Panc1 (cell line): ENCODE results near the gene CIROP. TPM values are rescaled to one million over a fixed set of nuclear protein-coding genes. Genes with fewer than 3 reads are reported as not detected.

Source experiments
- ATAC-seq: fragments of 200-7000 bp; cut with Tn5 transposase; 2 replicates; pipeline ENCODE4 v1.9.1; 2020; ENCODE audit warnings: mild to moderate bottlenecking, moderate library complexity
- BruUV-seq: library from RNA; stranded (reverse); fragments of 400-500 nt; replicated peaks from 2 replicates; lab custom pipeline; 2021; lab: Mats Ljungman, UMichigan
- CTCF ChIA-PET: fragments of 300-600 bp; sonication (Branson Sonifier 250); formaldehyde crosslinking; loops from one replicate; lab custom pipeline; 2022; ENCODE audit warnings: antibody characterized with exemption; lab: Charles Lee
- POLR2A ChIA-PET: fragments of 300-600 bp; sonication (Branson Sonifier 250); formaldehyde crosslinking; loops from one replicate; lab custom pipeline; 2022; ENCODE audit warnings: antibody characterized with exemption; lab: Charles Lee
- DNase-seq: peaks from one replicate; pipeline ENCODE4 v3.0.0-alpha.2; 2010; ENCODE audit warnings: low read depth, low spot score
- H3K27ac ChIP-seq: 2 replicates; pipeline ENCODE4 v1.5.1; 2011; ENCODE audit warnings: mild to moderate bottlenecking, low read length, inconsistent platforms
- H3K27me3 ChIP-seq: fragments of 200-500 bp; sonication (Bioruptor generic); 2 replicates; pipeline ENCODE4 v1.6.0; 2014; ENCODE audit warnings: low read length, inconsistent platforms; ENCODE audit not compliant: control insufficient read depth, insufficient read depth
- H3K36me3 ChIP-seq: fragments of 200-500 bp; sonication (Bioruptor generic); 2 replicates; pipeline ENCODE4 v1.5.1; 2014; ENCODE audit warnings: inconsistent platforms, mild to moderate bottlenecking, low read length, moderate library complexity; ENCODE audit not compliant: control insufficient read depth, insufficient read depth
- H3K4me1 ChIP-seq: 2 replicates; pipeline ENCODE4 v1.5.1; 2011; ENCODE audit warnings: inconsistent platforms, mild to moderate bottlenecking, low read length, moderate library complexity; ENCODE audit not compliant: control insufficient read depth, insufficient read depth
- H3K4me3 ChIP-seq, 2 experiments: 2 replicates each; pipeline ENCODE4 v1.5.1; 2011 to 2012; ENCODE audit warnings: low read depth in 2 of 2, low read length in 2 of 2, mild to moderate bottlenecking in 2 of 2, inconsistent platforms in 1 of 2, moderate library complexity in 1 of 2
- H3K9me3 ChIP-seq: fragments of 200-500 bp; sonication (Bioruptor generic); 2 replicates; pipeline ENCODE4 v1.5.1; 2014; ENCODE audit warnings: low read depth, mild to moderate bottlenecking, inconsistent platforms, low read length, moderate library complexity; ENCODE audit not compliant: control insufficient read depth, insufficient read depth
- POLR2AphosphoS5 ChIP-seq: IDR thresholded peaks from 2 replicates; pipeline ENCODE4 v1.6.1; 2012; ENCODE audit warnings: mild to moderate bottlenecking, low read depth, low read length, moderate library complexity
- SIN3A ChIP-seq: IDR thresholded peaks from 2 replicates; pipeline ENCODE4 v1.6.1; 2012; ENCODE audit warnings: low read depth, mild to moderate bottlenecking, low read length, moderate library complexity, borderline replicate concordance; ENCODE audit not compliant: insufficient read depth
- TCF7L2 ChIP-seq: IDR thresholded peaks from 2 replicates; pipeline ENCODE4 v1.6.1; 2011; ENCODE audit warnings: mild to moderate bottlenecking, low read depth, low read length, inconsistent platforms
- in situ Hi-C: cut with HindIII; loops from 2 replicates; pipeline ENCODE4 v1.10.0; 2016; ENCODE audit warnings: low sequenced_read_pairs, low pct_unique_long_range_greater_than_20kb
- intact Hi-C: fragments of 100-400 bp; cut with micrococcal nuclease; formaldehyde crosslinking; loops from one replicate; pipeline ENCODE4 v1.10.0; 2022; ENCODE audit not compliant: unreplicated experiment
- total RNA-seq: library from RNA; stranded (reverse); gene quantifications from one replicate; pipeline ENCODE4 v1.2.1, GENCODE V29; 2021; ENCODE audit not compliant: unreplicated experiment
- TF ChIP-seq, protein P1 (sequence below): fragments of 450-650 bp; IDR thresholded peaks from 2 replicates; pipeline ENCODE4 v1.5.1; 2017; ENCODE audit warnings: mild to moderate bottlenecking
- TF ChIP-seq, protein P2 (sequence below), 2 experiments: IDR thresholded peaks; 2 replicates each; pipeline ENCODE4 v1.6.1; 2011 to 2012; ENCODE audit warnings: low read depth in 2 of 2, control low read depth in 1 of 2, low read length in 1 of 2, mild to moderate bottlenecking in 1 of 2, moderate library complexity in 1 of 2; ENCODE audit not compliant: insufficient read depth in 1 of 2

Gene CIROP
- total RNA-seq, 1 experiment from 2014 or later = not detected

DNA sequence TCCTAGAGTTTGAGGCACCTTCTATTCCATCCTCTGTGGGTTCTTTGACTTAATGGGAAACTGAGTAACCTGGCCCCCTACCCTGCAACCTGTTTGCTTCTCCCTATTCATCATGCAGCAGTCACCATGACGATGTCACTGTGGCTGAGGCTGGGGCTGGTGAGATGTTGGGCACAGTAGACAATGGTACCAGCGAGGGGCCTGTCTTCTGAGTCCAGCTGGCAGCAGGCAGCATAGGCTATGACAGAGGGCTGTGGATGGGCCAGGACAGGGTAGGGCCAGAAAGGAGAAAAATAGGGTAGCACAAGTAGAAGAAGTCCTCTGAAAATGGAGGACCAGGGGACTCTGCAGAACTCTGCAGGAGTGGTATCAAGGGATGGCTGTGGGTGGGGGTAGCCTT is 2.0 kb downstream of the CIROP start:
- Histone ChIP-seq H3K36me3 (no peaks in the 10 kb centered on the region), H3K27me3 (no peaks in the 10 kb centered on the region), H3K4me1 (no peaks in the 10 kb centered on the region), H3K4me3 (no peak overlapping the region), H3K9me3 (no peaks in the 10 kb centered on the region), H3K27ac (no peak overlapping the region)
- in situ Hi-C loops = no loop called here
- ChIA-PET CTCF (interaction anchor here (0.6 kb wide), 1 partner anchor 34 kb away, joined by 3 read pairs; no protein-coding TSS in a partner anchor), POLR2A (no interaction called here)
- ATAC-seq (no peak), DNase-seq (no peak)
- no peak for TF ChIP-seq TCF7L2
- intact Hi-C loops = no loop called here
- BruUV-seq = no TSS peak

DNA sequence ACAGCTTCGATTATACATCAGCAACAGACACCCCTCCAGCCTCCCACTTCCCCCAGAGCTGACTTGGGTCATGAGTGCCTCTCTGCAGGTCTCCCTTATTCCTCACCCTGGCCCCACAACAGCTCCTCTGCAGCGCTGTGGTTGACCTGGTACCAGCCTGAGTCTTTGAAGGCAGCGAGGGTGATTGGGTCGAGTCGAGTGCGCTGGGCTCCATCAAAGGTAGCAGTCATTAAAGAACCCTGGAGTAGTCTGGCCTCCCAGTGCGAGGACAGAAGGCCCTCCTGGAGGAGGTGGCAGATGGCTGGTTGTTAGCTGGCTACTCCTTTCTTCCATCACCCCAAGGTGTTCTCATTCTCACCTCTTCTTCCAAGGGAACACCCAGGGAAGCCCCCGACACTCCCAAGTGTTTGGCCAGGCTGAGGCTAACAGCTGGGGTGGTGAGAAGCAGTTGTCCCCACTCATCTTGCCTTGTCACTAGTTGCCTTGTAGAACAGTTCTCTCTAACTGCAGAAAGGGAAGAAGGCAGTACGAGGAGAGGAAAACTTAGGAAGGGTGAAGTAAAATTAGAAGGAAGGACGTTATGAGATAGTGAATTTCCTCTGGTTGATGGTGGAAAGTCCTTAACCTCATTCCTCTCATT is 2.7 kb downstream of the CIROP start:
- Histone ChIP-seq H3K4me1 (peaks cover 4% of the 10 kb centered on the region; the same call in 1 of the 2 replicates), H3K27me3 (no peaks in the 10 kb centered on the region), H3K27ac (no peak overlapping the region), H3K36me3 (no peaks in the 10 kb centered on the region), H3K9me3 (no peaks in the 10 kb centered on the region), H3K4me3 (no peak overlapping the region)
- DNase-seq (no peak), ATAC-seq (no peak)
- in situ Hi-C loops = no loop called here
- no TSS peak for BruUV-seq
- ChIA-PET CTCF (interaction anchor here (0.6 kb wide), 1 partner anchor 34 kb away, joined by 3 read pairs; no protein-coding TSS in a partner anchor), POLR2A (no interaction called here)
- intact Hi-C loops = no loop called here
- TF ChIP-seq, protein P1, sequence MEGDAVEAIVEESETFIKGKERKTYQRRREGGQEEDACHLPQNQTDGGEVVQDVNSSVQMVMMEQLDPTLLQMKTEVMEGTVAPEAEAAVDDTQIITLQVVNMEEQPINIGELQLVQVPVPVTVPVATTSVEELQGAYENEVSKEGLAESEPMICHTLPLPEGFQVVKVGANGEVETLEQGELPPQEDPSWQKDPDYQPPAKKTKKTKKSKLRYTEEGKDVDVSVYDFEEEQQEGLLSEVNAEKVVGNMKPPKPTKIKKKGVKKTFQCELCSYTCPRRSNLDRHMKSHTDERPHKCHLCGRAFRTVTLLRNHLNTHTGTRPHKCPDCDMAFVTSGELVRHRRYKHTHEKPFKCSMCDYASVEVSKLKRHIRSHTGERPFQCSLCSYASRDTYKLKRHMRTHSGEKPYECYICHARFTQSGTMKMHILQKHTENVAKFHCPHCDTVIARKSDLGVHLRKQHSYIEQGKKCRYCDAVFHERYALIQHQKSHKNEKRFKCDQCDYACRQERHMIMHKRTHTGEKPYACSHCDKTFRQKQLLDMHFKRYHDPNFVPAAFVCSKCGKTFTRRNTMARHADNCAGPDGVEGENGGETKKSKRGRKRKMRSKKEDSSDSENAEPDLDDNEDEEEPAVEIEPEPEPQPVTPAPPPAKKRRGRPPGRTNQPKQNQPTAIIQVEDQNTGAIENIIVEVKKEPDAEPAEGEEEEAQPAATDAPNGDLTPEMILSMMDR = no peak
- TF ChIP-seq POLR2AphosphoS5 (no peak), TCF7L2 (no peak), SIN3A (no peak)
- TF ChIP-seq, protein P2, sequence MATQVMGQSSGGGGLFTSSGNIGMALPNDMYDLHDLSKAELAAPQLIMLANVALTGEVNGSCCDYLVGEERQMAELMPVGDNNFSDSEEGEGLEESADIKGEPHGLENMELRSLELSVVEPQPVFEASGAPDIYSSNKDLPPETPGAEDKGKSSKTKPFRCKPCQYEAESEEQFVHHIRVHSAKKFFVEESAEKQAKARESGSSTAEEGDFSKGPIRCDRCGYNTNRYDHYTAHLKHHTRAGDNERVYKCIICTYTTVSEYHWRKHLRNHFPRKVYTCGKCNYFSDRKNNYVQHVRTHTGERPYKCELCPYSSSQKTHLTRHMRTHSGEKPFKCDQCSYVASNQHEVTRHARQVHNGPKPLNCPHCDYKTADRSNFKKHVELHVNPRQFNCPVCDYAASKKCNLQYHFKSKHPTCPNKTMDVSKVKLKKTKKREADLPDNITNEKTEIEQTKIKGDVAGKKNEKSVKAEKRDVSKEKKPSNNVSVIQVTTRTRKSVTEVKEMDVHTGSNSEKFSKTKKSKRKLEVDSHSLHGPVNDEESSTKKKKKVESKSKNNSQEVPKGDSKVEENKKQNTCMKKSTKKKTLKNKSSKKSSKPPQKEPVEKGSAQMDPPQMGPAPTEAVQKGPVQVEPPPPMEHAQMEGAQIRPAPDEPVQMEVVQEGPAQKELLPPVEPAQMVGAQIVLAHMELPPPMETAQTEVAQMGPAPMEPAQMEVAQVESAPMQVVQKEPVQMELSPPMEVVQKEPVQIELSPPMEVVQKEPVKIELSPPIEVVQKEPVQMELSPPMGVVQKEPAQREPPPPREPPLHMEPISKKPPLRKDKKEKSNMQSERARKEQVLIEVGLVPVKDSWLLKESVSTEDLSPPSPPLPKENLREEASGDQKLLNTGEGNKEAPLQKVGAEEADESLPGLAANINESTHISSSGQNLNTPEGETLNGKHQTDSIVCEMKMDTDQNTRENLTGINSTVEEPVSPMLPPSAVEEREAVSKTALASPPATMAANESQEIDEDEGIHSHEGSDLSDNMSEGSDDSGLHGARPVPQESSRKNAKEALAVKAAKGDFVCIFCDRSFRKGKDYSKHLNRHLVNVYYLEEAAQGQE (IDR thresholded peaks at IDR 0.05; ENCODE audit: insufficient read depth in 1 of 2, low read depth in 2 of 2, low read length in 1 of 2) = no peak
